KMS-11 (cell line): ENCODE measurements around the gene ZNF780A.
"Not testable (repeated sequence)": the region's sequence is repeated elsewhere in the genome, so short reads cannot be mapped to it uniquely, and the experiment has no call there.

Experiments
- H2AFZ ChIP-seq: fragments of 200-600 bp; sonication (generic); 2 replicates; pipeline ENCODE4 v1.6.1; 2016; ENCODE audit warnings: antibody characterized with exemption, mixed run types, low read depth
- H3K27ac ChIP-seq: fragments of 200-600 bp; sonication (generic); 2 replicates; pipeline ENCODE4 v1.6.1; 2016; ENCODE audit warnings: mild to moderate bottlenecking, mixed run types
- H3K27me3 ChIP-seq: fragments of 200-600 bp; sonication (generic); 2 replicates; pipeline ENCODE4 v1.6.1; 2017; ENCODE audit warnings: mild to moderate bottlenecking, low read depth, mixed run types, moderate library complexity; ENCODE audit not compliant: insufficient read depth
- H3K36me3 ChIP-seq: fragments of 200-600 bp; sonication (generic); 2 replicates; pipeline ENCODE4 v1.6.1; 2017; ENCODE audit warnings: mild to moderate bottlenecking, mixed run types; ENCODE audit not compliant: insufficient read depth
- H3K4me1 ChIP-seq: fragments of 200-600 bp; sonication (generic); 2 replicates; pipeline ENCODE4 v1.6.1; 2016; ENCODE audit warnings: mild to moderate bottlenecking, low read depth, mixed run types; ENCODE audit not compliant: poor library complexity, severe bottlenecking
- H3K4me2 ChIP-seq: fragments of 200-600 bp; sonication (generic); 2 replicates; pipeline ENCODE4 v1.7.0; 2016; ENCODE audit warnings: mild to moderate bottlenecking, mixed run types
- H3K4me3 ChIP-seq: fragments of 200-600 bp; sonication (generic); IDR thresholded peaks from 2 replicates; pipeline ENCODE4 v1.6.1; 2017; ENCODE audit warnings: low read depth, low read length, mixed read lengths; ENCODE audit not compliant: insufficient read depth
- H3K79me2 ChIP-seq: fragments of 200-600 bp; sonication (generic); 2 replicates; pipeline ENCODE4 v1.6.1; 2016; ENCODE audit warnings: low read depth, mixed run types; ENCODE audit not compliant: insufficient read depth
- H3K9ac ChIP-seq: fragments of 200-600 bp; sonication (generic); 2 replicates; pipeline ENCODE4 v1.6.1; 2016; ENCODE audit warnings: mild to moderate bottlenecking, mixed run types
- H4K20me1 ChIP-seq: fragments of 200-600 bp; sonication (generic); 2 replicates; pipeline ENCODE4 v1.6.1; 2016; ENCODE audit warnings: mild to moderate bottlenecking, mixed run types; ENCODE audit not compliant: insufficient read depth
- CTCF ChIP-seq: fragments of 200-600 bp; sonication (generic); conservative IDR thresholded peaks from 2 replicates; pipeline ENCODE4 v1.6.1; 2017; ENCODE audit warnings: low read depth, mild to moderate bottlenecking, antibody characterized with exemption, low read length, moderate library complexity, mixed read lengths

Gene ZNF780A

GRCh38 chr19:40133491-40133890 lies 42.7 kb upstream of the ZNF780A start:
- TF ChIP-seq CTCF = no peak
- no peaks in the 10 kb centered on the region for H3K36me3 ChIP-seq
- H4K20me1 ChIP-seq = no peaks in the 10 kb centered on the region
- H3K4me2 ChIP-seq = no peak overlapping the region
- H3K79me2 ChIP-seq = no peaks in the 10 kb centered on the region
- H2AFZ ChIP-seq = no peak overlapping the region
- no peak overlapping the region for H3K27ac ChIP-seq
- no peaks in the 10 kb centered on the region for H3K4me1 ChIP-seq
- H3K4me3 ChIP-seq = no peak overlapping the region
- no peak overlapping the region for H3K9ac ChIP-seq
- no peaks in the 10 kb centered on the region for H3K27me3 ChIP-seq

- Histone ChIP-seq H3K9ac (no peak overlapping the region), H3K36me3 (no peaks in the 10 kb centered on the region), H3K27me3 (no peaks in the 10 kb centered on the region), H3K79me2 (no peaks in the 10 kb centered on the region), H2AFZ (no peak overlapping the region), H3K4me3 (no peak overlapping the region), H4K20me1 (no peaks in the 10 kb centered on the region), H3K4me2 (no peak overlapping the region), H3K4me1 (no peaks in the 10 kb centered on the region), H3K27ac (no peak overlapping the region)
- TF ChIP-seq CTCF = no peak
Observed at GRCh38 chr19:40130013-40130412, 39.3 kb upstream of the ZNF780A start.

GRCh38 chr19:40129425-40129824 lies 38.7 kb upstream of the ZNF780A start:
- TF ChIP-seq CTCF = no peak
- Histone ChIP-seq H3K4me2 (no peak overlapping the region), H2AFZ (no peak overlapping the region), H3K9ac (no peak overlapping the region), H3K4me1 (no peaks in the 10 kb centered on the region), H3K4me3 (no peak overlapping the region), H3K79me2 (no peaks in the 10 kb centered on the region), H4K20me1 (no peaks in the 10 kb centered on the region), H3K36me3 (no peaks in the 10 kb centered on the region), H3K27ac (no peak overlapping the region), H3K27me3 (no peaks in the 10 kb centered on the region)

GRCh38 chr19:40128991-40129390 lies 38.2 kb upstream of the ZNF780A start:
- no peak for TF ChIP-seq CTCF
- Histone ChIP-seq H3K36me3 (no peaks in the 10 kb centered on the region), H3K27me3 (no peaks in the 10 kb centered on the region), H3K4me1 (no peaks in the 10 kb centered on the region), H3K9ac (no peak overlapping the region), H3K79me2 (no peaks in the 10 kb centered on the region), H4K20me1 (no peaks in the 10 kb centered on the region), H2AFZ (no peak overlapping the region), H3K27ac (no peak overlapping the region), H3K4me2 (no peak overlapping the region), H3K4me3 (no peak overlapping the region)

GRCh38 chr19:40119380-40119779 lies 28.6 kb upstream of the ZNF780A start:
- Histone ChIP-seq H2AFZ (no peak overlapping the region), H3K79me2 (no peaks in the 10 kb centered on the region), H3K27ac (no peak overlapping the region), H3K4me1 (no peaks in the 10 kb centered on the region), H3K4me3 (no peak overlapping the region), H4K20me1 (no peaks in the 10 kb centered on the region), H3K4me2 (no peak overlapping the region), H3K9ac (no peak overlapping the region), H3K27me3 (no peaks in the 10 kb centered on the region), H3K36me3 (no peaks in the 10 kb centered on the region)
- no peak for TF ChIP-seq CTCF

GRCh38 chr19:40118638-40119037 lies 27.9 kb upstream of the ZNF780A start:
- H3K4me2 ChIP-seq, H3K9ac ChIP-seq, H3K36me3 ChIP-seq, H3K4me1 ChIP-seq, H4K20me1 ChIP-seq, H2AFZ ChIP-seq, H3K27me3 ChIP-seq, H3K27ac ChIP-seq, H3K4me3 ChIP-seq, H3K79me2 ChIP-seq: not testable (repeated sequence)
